Measurements from ENCODE around the gene CADPS2. TPM values are rescaled to one million over a fixed set of nuclear protein-coding genes. Genes with fewer than 3 reads are reported as not detected.

CADPS2 gene
- polyA plus RNA-seq, 3 donors, result not detected

- Histone ChIP-seq H3K4me3 (replicated peaks in 1 of 3; ENCODE audit: low read depth in 2 of 3, low read length in 3 of 3) (no peak overlapping the region), H3K4me2 (replicated peaks; ENCODE audit: extremely low read depth, low read length, poor library complexity, severe bottlenecking) (no peak overlapping the region), H3K79me2 (ENCODE audit: insufficient read depth, low read length) (no peaks in the 10 kb centered on the region), H3K36me3 (replicated peaks in 1 of 2; ENCODE audit: control insufficient read depth in 1 of 2, insufficient read depth in 2 of 2, low read length in 2 of 2) (no peaks in the 10 kb centered on the region), H3K9me3 (replicated peaks in 1 of 2; ENCODE audit: control insufficient read depth in 1 of 2, insufficient read depth in 1 of 2, low read length in 2 of 2) (peaks cover 0 to 13% of the 10 kb centered on the region in 2 donors), H3K4me1 (ENCODE audit: control insufficient read depth in 1 of 2, insufficient read depth in 2 of 2, low read length in 2 of 2) (no peaks in the 10 kb centered on the region), H3K9ac (ENCODE audit: insufficient read depth, low read length, poor library complexity, severe bottlenecking) (no peak overlapping the region), H4K20me1 (ENCODE audit: insufficient read depth, low read length) (no peaks in the 10 kb centered on the region), H3K27ac (ENCODE audit: low read depth in 1 of 2, low read length in 2 of 2) (no peak overlapping the region), H3K27me3 (ENCODE audit: control insufficient read depth in 2 of 2, insufficient read depth in 2 of 2, low read length in 2 of 2) (no peaks in the 10 kb centered on the region), H2AFZ (ENCODE audit: insufficient read depth, low read depth, low read length, poor library complexity, severe bottlenecking) (no peak overlapping the region)
- TF ChIP-seq CTCF (IDR thresholded peaks at IDR 0.05), result no peak
- Mint-ChIP-seq H3K27me3 (ENCODE audit: low read depth in 3 of 3) (peaks cover 0 to 1% (median 0%) of the 10 kb centered on the region in 3 donors), H3K9me3 (peaks cover 2 to 15% (median 4%) of the 10 kb centered on the region in 7 donors), H3K4me3 (no peak overlapping the region), H3K27ac (no peak overlapping the region), H3K4me1 (no peaks in the 10 kb centered on the region), H3K36me3 (no peaks in the 10 kb centered on the region)
- WGBS (ENCODE audit: insufficient coverage), result 14% methylated on average over 1 of the region's 2 CpGs
- no peak for DNase-seq
- intact Hi-C loops (cut with micrococcal nuclease), result no loop called here
Observed at GRCh38 chr7:122829962-122830361, 56.3 kb downstream of the CADPS2 start.

- H3K27ac Mint-ChIP-seq, result no peak overlapping the region
- DNase-seq, result no peak
- Histone ChIP-seq H3K9ac (ENCODE audit: insufficient read depth, low read length, poor library complexity, severe bottlenecking) (no peak overlapping the region), H3K27me3 (ENCODE audit: control insufficient read depth in 2 of 2, insufficient read depth in 2 of 2, low read length in 2 of 2) (no peaks in the 10 kb centered on the region), H3K36me3 (replicated peaks in 1 of 2; ENCODE audit: control insufficient read depth in 1 of 2, insufficient read depth in 2 of 2, low read length in 2 of 2) (no peaks in the 10 kb centered on the region), H3K4me1 (ENCODE audit: control insufficient read depth in 1 of 2, insufficient read depth in 2 of 2, low read length in 2 of 2) (no peaks in the 10 kb centered on the region), H3K4me2 (replicated peaks; ENCODE audit: extremely low read depth, low read length, poor library complexity, severe bottlenecking) (no peak overlapping the region), H3K9me3 (replicated peaks in 1 of 2; ENCODE audit: control insufficient read depth in 1 of 2, insufficient read depth in 1 of 2, low read length in 2 of 2) (no peaks in the 10 kb centered on the region), H3K79me2 (ENCODE audit: insufficient read depth, low read length) (no peaks in the 10 kb centered on the region), H2AFZ (ENCODE audit: insufficient read depth, low read depth, low read length, poor library complexity, severe bottlenecking) (no peak overlapping the region), H3K27ac (ENCODE audit: low read depth in 1 of 2, low read length in 2 of 2) (no peak overlapping the region), H3K4me3 (replicated peaks in 1 of 3; ENCODE audit: low read depth in 2 of 3, low read length in 3 of 3) (no peak overlapping the region), H4K20me1 (ENCODE audit: insufficient read depth, low read length) (no peaks in the 10 kb centered on the region)
- peaks cover 0 to 1% (median 0%) of the 10 kb centered on the region in 3 donors for H3K27me3 Mint-ChIP-seq (ENCODE audit: low read depth in 3 of 3)
- H3K4me3 Mint-ChIP-seq, result no peak overlapping the region
- peaks cover 0 to 8% (median 3%) of the 10 kb centered on the region in 7 donors for H3K9me3 Mint-ChIP-seq
- H3K36me3 Mint-ChIP-seq, result no peaks in the 10 kb centered on the region
- intact Hi-C loops (cut with micrococcal nuclease), result no loop called here
- TF ChIP-seq CTCF (IDR thresholded peaks at IDR 0.05), result no peak
- H3K4me1 Mint-ChIP-seq, result no peaks in the 10 kb centered on the region
Observed at GRCh38 chr7:122827763-122828162, 58.5 kb downstream of the CADPS2 start.

Data from CD14-positive monocyte (primary cell).